ENCODE data around the gene NUDT14.

GRCh38 chr14:105137481-105138020 is 43.6 kb downstream of the NUDT14 start:
- TF ChIP-seq ZNF274 (IDR thresholded peaks at IDR 0.05; ENCODE audit: low read depth, low read length) (no peak), SUZ12 (IDR thresholded peaks at IDR 0.05; ENCODE audit: extremely low read depth, insufficient read depth, insufficient read length) (no peak), YY1 (IDR thresholded peaks at IDR 0.05; ENCODE audit: insufficient read depth, insufficient read length) (no peak)
